ENCODE results near the gene AMFR. TPM values are rescaled to one million over a fixed set of nuclear protein-coding genes. Genes with fewer than 3 reads are reported as not detected.

Gene AMFR
- total and polyA plus RNA-seq, 2 of the 8 experiments (the other 6 are each of a cell fraction or from before 2014, with no cell fraction given): 18.6 to 21.7 TPM

GRCh38 chr16:56409195-56409594 is 16.1 kb downstream of the AMFR start (continued):
- TF ChIP-seq RBBP5 (IDR thresholded peaks at IDR 0.05; ENCODE audit: borderline replicate concordance, low read depth, low read length) (no peak), SIRT6 (IDR thresholded peaks at IDR 0.05; ENCODE audit: low read length) (no peak)
- TF ChIP-seq, protein P1, sequence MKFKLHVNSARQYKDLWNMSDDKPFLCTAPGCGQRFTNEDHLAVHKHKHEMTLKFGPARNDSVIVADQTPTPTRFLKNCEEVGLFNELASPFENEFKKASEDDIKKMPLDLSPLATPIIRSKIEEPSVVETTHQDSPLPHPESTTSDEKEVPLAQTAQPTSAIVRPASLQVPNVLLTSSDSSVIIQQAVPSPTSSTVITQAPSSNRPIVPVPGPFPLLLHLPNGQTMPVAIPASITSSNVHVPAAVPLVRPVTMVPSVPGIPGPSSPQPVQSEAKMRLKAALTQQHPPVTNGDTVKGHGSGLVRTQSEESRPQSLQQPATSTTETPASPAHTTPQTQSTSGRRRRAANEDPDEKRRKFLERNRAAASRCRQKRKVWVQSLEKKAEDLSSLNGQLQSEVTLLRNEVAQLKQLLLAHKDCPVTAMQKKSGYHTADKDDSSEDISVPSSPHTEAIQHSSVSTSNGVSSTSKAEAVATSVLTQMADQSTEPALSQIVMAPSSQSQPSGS (IDR thresholded peaks at IDR 0.05; ENCODE audit: low read length): no peak
